Measurements from ENCODE around the gene PWWP2B. TPM values are rescaled to one million over a fixed set of nuclear protein-coding genes. Genes with fewer than 3 reads are reported as not detected.

Gene PWWP2B
- 1 to 10 TPM; 7.7 to 8.1 TPM for total RNA-seq

DNA sequence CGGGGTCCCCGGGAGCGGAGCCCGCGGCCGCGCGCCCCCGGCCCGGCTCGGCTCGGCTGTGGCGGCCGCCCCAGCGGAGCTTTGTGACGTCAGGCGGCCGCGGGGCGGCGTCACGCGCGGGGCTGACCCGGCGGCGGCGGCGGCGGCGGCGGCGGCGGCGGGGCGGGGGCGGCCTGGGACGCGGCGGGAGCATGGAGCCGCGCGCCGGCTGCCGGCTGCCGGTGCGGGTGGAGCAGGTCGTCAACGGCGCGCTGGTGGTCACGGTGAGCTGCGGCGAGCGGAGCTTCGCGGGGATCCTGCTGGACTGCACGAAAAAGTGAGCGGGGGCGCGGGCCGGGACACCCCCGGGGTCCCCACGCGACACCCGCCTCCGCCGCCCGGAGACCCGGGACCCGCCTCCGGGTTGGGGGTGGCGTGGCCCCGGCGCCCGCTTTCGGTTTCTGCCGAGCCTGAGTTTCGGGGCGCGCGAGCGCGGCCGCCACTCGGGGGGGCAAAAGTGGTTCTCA, at the start of gene PWWP2B:
Gene PWWP2B, plus strand, starts transcription at position 165 of the 506 bp plus-strand sequence. Its CDS starts 27 bp downstream, at position 192.
- H3K27ac ChIP-seq = peak within 1 kb of the TSS; percentile 91 to 95
- H3K4me1 ChIP-seq = peaks cover 0 to 46% of the 10 kb centered on the region in 2 donors
- H3K4me3 ChIP-seq = peak within 1 kb of the TSS; percentile 91 to 99
- DNase-seq (ENCODE audit: low spot score) = no peak
- TF ChIP-seq, protein P1, sequence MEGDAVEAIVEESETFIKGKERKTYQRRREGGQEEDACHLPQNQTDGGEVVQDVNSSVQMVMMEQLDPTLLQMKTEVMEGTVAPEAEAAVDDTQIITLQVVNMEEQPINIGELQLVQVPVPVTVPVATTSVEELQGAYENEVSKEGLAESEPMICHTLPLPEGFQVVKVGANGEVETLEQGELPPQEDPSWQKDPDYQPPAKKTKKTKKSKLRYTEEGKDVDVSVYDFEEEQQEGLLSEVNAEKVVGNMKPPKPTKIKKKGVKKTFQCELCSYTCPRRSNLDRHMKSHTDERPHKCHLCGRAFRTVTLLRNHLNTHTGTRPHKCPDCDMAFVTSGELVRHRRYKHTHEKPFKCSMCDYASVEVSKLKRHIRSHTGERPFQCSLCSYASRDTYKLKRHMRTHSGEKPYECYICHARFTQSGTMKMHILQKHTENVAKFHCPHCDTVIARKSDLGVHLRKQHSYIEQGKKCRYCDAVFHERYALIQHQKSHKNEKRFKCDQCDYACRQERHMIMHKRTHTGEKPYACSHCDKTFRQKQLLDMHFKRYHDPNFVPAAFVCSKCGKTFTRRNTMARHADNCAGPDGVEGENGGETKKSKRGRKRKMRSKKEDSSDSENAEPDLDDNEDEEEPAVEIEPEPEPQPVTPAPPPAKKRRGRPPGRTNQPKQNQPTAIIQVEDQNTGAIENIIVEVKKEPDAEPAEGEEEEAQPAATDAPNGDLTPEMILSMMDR (IDR thresholded peaks at IDR 0.05) = no peak
- no peaks in the 10 kb centered on the region for H3K9me3 ChIP-seq
- H3K27me3 ChIP-seq = no peaks in the 10 kb centered on the region
- no peaks in the 10 kb centered on the region for H3K36me3 ChIP-seq

DNA sequence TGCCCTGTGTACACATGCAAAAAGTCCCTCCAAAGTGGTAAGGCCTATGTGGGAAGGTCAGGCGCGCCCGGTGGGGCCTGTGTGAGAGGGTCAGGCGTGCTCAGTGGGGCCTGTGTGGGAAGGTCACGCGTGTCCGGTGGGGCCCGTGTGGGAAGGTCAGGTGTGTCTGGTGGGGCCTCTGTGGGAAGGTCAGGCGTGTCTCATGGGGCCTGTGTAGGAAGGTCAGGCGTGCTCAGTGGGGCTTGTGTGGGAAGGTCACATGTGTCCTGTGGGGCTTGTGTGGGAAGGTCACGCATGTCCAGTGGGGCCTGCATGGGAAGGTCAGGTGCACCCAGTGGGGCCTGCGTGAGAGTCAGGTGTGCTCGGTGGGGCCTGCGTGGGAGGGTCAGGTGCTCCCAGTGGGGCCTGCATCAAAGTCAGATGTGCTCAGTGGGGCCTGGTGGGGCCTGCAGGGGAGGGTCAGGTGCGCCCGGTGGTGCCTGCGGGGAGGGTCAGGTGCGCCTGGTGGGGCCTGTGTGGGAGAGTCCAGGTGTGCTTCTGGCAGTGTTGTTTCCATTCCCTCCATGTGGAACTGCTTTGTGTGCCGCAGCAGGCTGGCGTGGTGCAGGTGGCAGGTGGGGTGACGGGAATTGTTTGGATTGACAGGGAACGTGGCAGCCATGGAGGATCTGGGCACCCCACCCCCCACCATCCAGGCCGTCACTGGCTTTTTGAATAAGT, 49.6 kb upstream of the PWWP2B start:
- no peak for DNase-seq (ENCODE audit: low spot score)
- H3K36me3 ChIP-seq = peaks cover 6% of the 10 kb centered on the region
- H3K4me3 ChIP-seq = no peak overlapping the region
- TF ChIP-seq, protein P1 (IDR thresholded peaks at IDR 0.05) = no peak
- no peaks in the 10 kb centered on the region for H3K4me1 ChIP-seq
- no peaks in the 10 kb centered on the region for H3K27me3 ChIP-seq
- no peak overlapping the region for H3K27ac ChIP-seq
- H3K9me3 ChIP-seq = no peaks in the 10 kb centered on the region

DNA sequence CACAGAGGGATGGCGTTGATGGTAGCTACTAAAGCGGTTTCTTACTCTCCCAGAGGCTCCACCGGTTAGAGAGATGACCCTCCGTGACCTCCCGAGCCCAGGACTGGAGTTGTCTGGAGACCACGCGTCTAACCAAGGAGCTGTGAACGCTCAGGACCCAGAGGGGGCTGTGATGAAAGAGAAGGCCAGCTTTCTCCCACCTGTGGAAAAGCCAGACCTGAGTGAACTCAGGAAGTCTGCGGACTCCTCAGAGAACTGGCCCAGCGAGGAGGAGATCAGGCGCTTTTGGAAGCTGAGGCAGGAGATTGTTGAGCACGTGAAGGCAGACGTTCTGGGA, 49.1 kb upstream of the PWWP2B start:
- Histone ChIP-seq H3K36me3 (peaks cover 6% of the 10 kb centered on the region), H3K4me3 (no peak overlapping the region), H3K27ac (no peak overlapping the region), H3K9me3 (no peaks in the 10 kb centered on the region), H3K4me1 (no peaks in the 10 kb centered on the region), H3K27me3 (no peaks in the 10 kb centered on the region)
- TF ChIP-seq, protein P1 (IDR thresholded peaks at IDR 0.05) = no peak
- DNase-seq (ENCODE audit: low spot score) = no peak

DNA sequence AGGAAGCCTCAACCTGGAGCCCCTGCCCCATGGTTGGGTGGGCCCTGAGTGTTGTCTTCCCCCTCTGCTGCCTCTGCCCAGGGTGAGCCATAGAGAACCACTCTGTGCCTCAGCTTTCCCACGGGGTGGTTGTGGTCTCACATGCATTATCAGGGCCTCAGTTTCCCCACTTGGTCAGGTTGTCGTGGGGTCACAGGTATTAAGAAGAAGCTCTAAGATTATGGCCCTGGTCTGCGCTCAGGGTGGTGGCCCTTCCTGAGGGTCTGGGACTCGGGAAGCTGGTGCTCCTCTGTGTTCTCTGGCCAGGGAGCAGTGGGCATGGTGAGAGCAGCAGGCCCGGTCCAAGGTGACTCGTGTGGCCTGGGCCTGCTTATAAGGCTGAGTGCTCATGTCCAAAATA, 47.2 kb upstream of the PWWP2B start:
- Histone ChIP-seq H3K27ac (no peak overlapping the region), H3K36me3 (peaks cover 1% of the 10 kb centered on the region), H3K4me1 (no peaks in the 10 kb centered on the region), H3K9me3 (no peaks in the 10 kb centered on the region), H3K4me3 (no peak overlapping the region), H3K27me3 (no peaks in the 10 kb centered on the region)
- no peak for DNase-seq (ENCODE audit: low spot score)
- TF ChIP-seq, protein P1 (IDR thresholded peaks at IDR 0.05) = no peak

DNA sequence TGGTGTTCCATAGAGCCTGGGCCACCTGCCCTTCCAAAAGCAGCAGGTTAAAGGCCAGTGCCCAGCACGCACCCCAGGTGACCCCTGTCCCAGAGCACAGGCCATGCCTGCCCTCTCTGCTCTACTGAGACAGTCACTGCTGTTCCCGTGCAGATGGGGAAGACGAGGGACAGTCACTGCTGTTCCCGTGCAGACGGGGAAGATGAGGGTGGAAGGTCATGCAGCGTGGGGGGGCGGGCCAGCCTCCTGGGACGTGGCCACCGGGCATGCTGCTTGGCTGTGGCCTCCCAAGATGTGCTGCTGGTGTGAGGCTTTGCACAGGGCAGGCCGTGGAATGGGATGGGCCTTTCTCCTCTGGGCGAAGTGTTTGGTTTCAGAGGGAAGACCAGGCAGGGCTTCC, 46.6 kb upstream of the PWWP2B start:
- H3K27ac ChIP-seq = no peak overlapping the region
- H3K9me3 ChIP-seq = no peaks in the 10 kb centered on the region
- TF ChIP-seq, protein P1 (IDR thresholded peaks at IDR 0.05) = no peak
- no peaks in the 10 kb centered on the region for H3K36me3 ChIP-seq
- no peaks in the 10 kb centered on the region for H3K27me3 ChIP-seq
- DNase-seq (ENCODE audit: low spot score) = no peak
- H3K4me1 ChIP-seq = no peaks in the 10 kb centered on the region
- H3K4me3 ChIP-seq = no peak overlapping the region

DNA sequence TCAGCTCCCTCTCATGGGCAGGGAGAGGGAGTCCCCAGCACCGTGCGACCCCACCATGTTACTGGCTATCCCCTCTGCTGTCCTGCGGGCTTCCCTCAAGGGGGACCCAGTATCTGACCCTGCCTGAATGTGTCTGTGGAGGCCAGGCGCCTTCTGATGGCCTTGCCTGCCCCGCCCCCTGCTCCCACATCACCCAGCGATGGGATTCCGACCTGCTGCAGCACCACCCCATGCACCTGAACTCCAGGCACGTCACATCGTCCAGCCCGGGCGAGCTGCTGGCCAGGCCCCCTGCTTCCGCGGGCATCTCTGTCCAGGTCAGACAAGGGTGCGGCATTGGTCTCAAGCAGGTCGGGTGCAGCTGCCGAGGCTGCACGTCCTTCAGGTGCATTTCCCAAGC, 46.1 kb upstream of the PWWP2B start:
- TF ChIP-seq, protein P1 (IDR thresholded peaks at IDR 0.05) = no peak
- no peak overlapping the region for H3K4me3 ChIP-seq
- H3K27me3 ChIP-seq = no peaks in the 10 kb centered on the region
- H3K36me3 ChIP-seq = no peaks in the 10 kb centered on the region
- DNase-seq (ENCODE audit: low spot score) = no peak
- H3K9me3 ChIP-seq = no peaks in the 10 kb centered on the region
- no peaks in the 10 kb centered on the region for H3K4me1 ChIP-seq
- no peak overlapping the region for H3K27ac ChIP-seq

All from right atrium auricular region (tissue), 2 donors.